ENCODE results near the gene NIT1. TPM values are rescaled to one million over a fixed set of nuclear protein-coding genes. Genes with fewer than 3 reads are reported as not detected.

The NIT1 gene
- total and polyA plus RNA-seq, 10 of the 15 experiments (the other 5 are each of a cell fraction or from before 2014, with no cell fraction given): 19.2 to 54.4 (median 28.3) TPM

DNA sequence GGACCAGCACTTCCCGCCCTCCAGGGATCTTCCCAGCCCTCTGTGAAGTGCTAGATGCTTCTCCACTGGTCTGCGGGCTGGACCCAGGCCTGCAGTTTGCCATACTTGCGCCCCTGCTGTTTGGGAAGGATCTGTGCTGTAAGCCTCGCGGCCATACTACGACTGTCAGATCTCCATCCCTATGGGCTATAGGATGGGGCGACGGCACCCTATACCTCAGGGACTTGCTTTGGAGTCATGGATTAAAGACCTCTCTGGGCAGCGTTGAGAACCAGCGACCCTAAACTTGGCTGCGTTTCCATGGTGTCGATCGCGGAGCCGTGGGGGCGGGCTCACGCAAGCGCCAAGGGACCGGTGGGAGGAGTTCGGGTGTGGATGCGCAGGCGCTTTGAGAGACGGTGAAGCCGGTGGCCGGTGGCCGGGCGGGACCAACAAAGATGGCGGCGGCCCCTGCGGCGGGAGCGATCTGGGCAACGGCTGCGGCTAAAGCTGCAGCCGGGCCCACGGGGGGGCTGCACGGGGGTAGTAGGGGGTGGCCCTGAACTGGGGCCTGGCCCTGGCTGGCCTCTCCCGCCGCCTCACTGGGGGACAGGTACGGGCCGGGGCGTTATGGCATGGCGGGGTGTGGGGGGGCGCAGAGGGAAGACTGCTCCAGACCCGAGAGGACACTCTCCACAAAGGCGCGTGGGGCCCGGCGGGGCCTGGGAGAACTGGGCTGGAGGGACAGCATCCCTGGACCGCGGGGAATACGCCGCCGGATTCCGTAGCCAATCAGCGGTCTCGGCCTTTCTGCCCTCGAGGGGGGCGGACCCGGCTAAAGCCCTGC is 41.4 kb downstream of the NIT1 start, which contains the start of gene USP21 (continued):
- TF ChIP-seq, protein P1, sequence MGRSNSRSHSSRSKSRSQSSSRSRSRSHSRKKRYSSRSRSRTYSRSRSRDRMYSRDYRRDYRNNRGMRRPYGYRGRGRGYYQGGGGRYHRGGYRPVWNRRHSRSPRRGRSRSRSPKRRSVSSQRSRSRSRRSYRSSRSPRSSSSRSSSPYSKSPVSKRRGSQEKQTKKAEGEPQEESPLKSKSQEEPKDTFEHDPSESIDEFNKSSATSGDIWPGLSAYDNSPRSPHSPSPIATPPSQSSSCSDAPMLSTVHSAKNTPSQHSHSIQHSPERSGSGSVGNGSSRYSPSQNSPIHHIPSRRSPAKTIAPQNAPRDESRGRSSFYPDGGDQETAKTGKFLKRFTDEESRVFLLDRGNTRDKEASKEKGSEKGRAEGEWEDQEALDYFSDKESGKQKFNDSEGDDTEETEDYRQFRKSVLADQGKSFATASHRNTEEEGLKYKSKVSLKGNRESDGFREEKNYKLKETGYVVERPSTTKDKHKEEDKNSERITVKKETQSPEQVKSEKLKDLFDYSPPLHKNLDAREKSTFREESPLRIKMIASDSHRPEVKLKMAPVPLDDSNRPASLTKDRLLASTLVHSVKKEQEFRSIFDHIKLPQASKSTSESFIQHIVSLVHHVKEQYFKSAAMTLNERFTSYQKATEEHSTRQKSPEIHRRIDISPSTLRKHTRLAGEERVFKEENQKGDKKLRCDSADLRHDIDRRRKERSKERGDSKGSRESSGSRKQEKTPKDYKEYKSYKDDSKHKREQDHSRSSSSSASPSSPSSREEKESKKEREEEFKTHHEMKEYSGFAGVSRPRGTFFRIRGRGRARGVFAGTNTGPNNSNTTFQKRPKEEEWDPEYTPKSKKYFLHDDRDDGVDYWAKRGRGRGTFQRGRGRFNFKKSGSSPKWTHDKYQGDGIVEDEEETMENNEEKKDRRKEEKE (IDR thresholded peaks at IDR 0.05): no peak
- TF ChIP-seq, protein P2, sequence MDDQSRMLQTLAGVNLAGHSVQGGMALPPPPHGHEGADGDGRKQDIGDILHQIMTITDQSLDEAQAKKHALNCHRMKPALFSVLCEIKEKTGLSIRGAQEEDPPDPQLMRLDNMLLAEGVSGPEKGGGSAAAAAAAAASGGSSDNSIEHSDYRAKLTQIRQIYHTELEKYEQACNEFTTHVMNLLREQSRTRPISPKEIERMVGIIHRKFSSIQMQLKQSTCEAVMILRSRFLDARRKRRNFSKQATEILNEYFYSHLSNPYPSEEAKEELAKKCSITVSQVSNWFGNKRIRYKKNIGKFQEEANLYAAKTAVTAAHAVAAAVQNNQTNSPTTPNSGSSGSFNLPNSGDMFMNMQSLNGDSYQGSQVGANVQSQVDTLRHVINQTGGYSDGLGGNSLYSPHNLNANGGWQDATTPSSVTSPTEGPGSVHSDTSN (IDR thresholded peaks at IDR 0.05; ENCODE audit: insufficient replicate concordance, low read depth, low read length): no peak
- TF ChIP-seq CREB1 (IDR thresholded peaks at IDR 0.05; ENCODE audit: low read depth): peak; percentile 66
- no peak for TF ChIP-seq NBN (IDR thresholded peaks at IDR 0.05)
- TF ChIP-seq, protein P3, sequence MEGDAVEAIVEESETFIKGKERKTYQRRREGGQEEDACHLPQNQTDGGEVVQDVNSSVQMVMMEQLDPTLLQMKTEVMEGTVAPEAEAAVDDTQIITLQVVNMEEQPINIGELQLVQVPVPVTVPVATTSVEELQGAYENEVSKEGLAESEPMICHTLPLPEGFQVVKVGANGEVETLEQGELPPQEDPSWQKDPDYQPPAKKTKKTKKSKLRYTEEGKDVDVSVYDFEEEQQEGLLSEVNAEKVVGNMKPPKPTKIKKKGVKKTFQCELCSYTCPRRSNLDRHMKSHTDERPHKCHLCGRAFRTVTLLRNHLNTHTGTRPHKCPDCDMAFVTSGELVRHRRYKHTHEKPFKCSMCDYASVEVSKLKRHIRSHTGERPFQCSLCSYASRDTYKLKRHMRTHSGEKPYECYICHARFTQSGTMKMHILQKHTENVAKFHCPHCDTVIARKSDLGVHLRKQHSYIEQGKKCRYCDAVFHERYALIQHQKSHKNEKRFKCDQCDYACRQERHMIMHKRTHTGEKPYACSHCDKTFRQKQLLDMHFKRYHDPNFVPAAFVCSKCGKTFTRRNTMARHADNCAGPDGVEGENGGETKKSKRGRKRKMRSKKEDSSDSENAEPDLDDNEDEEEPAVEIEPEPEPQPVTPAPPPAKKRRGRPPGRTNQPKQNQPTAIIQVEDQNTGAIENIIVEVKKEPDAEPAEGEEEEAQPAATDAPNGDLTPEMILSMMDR (IDR thresholded peaks at IDR 0.05 in 2 of 3, conservative IDR thresholded peaks at IDR 0.05 in 1 of 3; ENCODE audit: control insufficient read depth in 2 of 3, extremely low read depth in 1 of 3, insufficient read depth in 1 of 3, low read depth in 3 of 3, low read length in 3 of 3): peak in 2 of 3 experiments; percentile 14 to 19; a peak in 2 of 6 replicates
- TF ChIP-seq, protein P4, sequence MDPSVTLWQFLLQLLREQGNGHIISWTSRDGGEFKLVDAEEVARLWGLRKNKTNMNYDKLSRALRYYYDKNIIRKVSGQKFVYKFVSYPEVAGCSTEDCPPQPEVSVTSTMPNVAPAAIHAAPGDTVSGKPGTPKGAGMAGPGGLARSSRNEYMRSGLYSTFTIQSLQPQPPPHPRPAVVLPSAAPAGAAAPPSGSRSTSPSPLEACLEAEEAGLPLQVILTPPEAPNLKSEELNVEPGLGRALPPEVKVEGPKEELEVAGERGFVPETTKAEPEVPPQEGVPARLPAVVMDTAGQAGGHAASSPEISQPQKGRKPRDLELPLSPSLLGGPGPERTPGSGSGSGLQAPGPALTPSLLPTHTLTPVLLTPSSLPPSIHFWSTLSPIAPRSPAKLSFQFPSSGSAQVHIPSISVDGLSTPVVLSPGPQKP (IDR thresholded peaks at IDR 0.05; ENCODE audit: low read depth, low read length): no peak
- peak; percentile 12; the same call in 1 of the 2 replicates for TF ChIP-seq TCF12 (IDR thresholded peaks at IDR 0.05; ENCODE audit: low read depth, low read length)
- TF ChIP-seq CHD4 (IDR thresholded peaks at IDR 0.05): no peak
- TF ChIP-seq KAT2A (conservative IDR thresholded peaks at IDR 0.05; ENCODE audit: control insufficient read depth, low read depth, low read length): no peak
- TF ChIP-seq RAD21 (IDR thresholded peaks at IDR 0.05; ENCODE audit: insufficient read depth, low read depth, low read length): no peak
- peak; percentile 66 for TF ChIP-seq POLR2AphosphoS5 (IDR thresholded peaks at IDR 0.05; ENCODE audit: low read length)
- TF ChIP-seq MEF2A (IDR thresholded peaks at IDR 0.05; ENCODE audit: insufficient read depth, low read depth, low read length): no peak
- TF ChIP-seq, protein P5, sequence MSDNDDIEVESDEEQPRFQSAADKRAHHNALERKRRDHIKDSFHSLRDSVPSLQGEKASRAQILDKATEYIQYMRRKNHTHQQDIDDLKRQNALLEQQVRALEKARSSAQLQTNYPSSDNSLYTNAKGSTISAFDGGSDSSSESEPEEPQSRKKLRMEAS (IDR thresholded peaks at IDR 0.05; ENCODE audit: low read depth, low read length): no peak
- TF ChIP-seq TAF1 (IDR thresholded peaks at IDR 0.05; ENCODE audit: borderline replicate concordance, low read depth, low read length): peak; percentile 98
- TF ChIP-seq, protein P6, sequence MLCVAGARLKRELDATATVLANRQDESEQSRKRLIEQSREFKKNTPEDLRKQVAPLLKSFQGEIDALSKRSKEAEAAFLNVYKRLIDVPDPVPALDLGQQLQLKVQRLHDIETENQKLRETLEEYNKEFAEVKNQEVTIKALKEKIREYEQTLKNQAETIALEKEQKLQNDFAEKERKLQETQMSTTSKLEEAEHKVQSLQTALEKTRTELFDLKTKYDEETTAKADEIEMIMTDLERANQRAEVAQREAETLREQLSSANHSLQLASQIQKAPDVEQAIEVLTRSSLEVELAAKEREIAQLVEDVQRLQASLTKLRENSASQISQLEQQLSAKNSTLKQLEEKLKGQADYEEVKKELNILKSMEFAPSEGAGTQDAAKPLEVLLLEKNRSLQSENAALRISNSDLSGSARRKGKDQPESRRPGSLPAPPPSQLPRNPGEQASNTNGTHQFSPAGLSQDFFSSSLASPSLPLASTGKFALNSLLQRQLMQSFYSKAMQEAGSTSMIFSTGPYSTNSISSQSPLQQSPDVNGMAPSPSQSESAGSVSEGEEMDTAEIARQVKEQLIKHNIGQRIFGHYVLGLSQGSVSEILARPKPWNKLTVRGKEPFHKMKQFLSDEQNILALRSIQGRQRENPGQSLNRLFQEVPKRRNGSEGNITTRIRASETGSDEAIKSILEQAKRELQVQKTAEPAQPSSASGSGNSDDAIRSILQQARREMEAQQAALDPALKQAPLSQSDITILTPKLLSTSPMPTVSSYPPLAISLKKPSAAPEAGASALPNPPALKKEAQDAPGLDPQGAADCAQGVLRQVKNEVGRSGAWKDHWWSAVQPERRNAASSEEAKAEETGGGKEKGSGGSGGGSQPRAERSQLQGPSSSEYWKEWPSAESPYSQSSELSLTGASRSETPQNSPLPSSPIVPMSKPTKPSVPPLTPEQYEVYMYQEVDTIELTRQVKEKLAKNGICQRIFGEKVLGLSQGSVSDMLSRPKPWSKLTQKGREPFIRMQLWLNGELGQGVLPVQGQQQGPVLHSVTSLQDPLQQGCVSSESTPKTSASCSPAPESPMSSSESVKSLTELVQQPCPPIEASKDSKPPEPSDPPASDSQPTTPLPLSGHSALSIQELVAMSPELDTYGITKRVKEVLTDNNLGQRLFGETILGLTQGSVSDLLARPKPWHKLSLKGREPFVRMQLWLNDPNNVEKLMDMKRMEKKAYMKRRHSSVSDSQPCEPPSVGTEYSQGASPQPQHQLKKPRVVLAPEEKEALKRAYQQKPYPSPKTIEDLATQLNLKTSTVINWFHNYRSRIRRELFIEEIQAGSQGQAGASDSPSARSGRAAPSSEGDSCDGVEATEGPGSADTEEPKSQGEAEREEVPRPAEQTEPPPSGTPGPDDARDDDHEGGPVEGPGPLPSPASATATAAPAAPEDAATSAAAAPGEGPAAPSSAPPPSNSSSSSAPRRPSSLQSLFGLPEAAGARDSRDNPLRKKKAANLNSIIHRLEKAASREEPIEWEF (IDR thresholded peaks at IDR 0.05; ENCODE audit: insufficient replicate concordance, low read depth, low read length): no peak
- no peak for TF ChIP-seq JUNB (IDR thresholded peaks at IDR 0.05)

Data from GM12878 (cell line).